Stimulated activated CD4-positive, alpha-beta T cell treated with anti-CD3 and anti-CD28 coated beads, Interleukin-2, amount 100 ng/mL, for 4 hours (primary cell): ENCODE measurements around the gene TPRG1L.
A peak's percentile ranks its signal among the peaks of the same experiment; 100 is the strongest.
"Not testable (repeated sequence)": the region's sequence is repeated elsewhere in the genome, so short reads cannot be mapped to it uniquely, and the experiment has no call there.

ENCODE experiments used
- DNase-seq: peaks from one replicate; pipeline ENCODE4 v3.0.0-alpha.2; 2020; ENCODE audit warnings: low read depth

TPRG1L gene

DNA sequence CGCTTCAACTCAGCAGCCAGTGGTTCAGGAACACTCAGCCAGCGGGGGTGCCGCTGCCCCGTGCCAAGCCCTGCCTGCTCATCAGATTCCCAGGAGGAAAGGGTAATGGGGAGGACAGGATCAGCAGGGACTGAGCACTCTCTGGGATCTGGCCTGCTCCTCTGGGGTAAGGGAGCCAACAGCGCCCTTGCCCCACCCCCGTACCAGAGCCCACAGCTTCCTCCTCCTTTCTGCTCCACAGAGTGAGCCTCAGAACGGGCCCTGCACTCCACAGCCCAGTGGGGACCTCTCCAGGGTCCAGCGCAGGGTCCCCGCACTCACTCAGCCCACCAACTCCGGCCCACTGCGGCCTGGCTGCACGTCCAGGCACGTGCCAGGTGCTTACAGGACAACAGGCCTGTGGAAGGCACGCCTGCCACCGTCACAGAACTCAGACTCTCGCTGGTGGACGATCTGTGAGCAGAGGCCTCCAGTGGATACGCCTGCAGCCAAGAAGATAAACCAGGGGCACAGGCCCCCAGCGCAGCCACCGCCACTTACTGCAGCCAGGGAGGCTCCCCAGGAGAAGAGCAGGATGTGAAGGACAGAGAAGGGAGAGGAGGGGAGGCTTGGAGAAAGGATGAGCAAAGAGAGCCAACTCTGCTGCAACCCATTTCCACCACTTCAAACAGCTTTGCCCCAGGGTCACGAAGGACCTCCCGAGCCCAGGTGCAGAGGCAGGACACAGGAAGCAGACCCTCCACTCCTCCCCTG is 15.6 kb upstream of the TPRG1L start:
- DNase-seq = no peak

DNA sequence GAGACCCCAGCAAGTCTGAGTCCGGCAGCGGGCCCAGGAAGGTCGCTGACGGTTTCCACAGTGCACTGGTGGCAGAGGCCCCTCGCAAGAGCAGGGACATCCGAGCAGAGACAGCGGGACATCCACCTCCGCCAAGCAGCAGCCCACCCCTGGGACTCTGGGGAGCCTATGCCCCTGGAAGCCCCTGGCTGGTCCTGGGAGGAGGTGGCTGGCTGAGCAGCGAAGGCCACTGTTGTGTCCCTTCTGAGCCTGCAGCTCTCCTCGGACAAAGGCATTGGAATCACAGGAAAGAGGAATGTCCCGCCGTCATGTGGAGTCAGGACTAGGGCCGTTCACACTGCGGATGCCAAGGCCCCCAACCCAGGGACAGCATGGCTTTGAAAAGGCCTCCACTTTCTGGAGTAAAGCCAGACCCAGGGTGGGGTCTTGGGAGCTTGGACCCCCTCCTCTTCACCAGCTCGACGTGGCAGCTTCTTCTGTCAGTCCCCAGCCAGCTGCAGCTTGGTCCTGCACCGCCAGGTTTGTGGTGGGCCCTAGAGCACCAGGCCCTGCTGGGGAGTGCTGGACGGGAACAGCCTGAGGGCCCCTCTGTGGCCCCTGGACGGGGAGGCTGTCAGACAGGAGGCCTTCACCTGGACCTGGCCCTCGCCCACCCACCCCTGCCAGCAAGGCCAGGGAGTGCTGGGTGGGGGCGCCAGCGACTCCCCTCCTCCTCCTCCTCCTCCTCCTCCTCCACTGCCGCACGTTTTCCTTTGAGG is 14.9 kb upstream of the TPRG1L start:
- no peak for DNase-seq

DNA sequence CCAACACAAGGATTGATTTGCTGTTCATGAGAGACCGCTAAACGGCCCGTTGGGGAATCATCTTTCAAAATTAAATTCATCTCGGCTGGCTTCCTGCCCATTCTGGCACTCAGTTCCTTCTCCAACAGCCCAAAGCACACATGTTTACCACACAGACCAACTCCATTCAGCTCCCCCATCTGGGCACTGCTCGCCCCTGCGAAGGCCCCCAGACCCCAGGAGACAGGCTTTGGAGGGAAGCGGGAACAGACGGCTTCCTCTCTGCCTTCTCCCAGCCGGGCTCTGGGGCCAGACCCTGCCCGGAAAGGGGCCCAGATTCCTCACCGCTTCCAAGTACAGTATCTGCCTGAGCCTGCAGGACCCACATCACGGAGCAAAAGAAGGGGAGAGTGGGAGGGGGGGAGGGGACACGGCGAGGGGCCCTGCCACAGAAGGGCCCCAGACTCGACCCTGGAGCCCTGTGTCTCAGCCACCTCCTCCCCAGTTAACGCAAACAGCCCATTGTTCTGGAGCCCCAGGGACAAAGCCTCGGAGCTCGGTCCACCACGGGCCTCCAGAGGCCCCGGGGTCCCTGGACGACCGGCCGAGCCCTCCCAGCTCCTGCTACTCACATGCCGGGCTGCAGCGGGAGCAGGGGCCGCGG is 14.2 kb upstream of the TPRG1L start:
- DNase-seq = no peak

DNA sequence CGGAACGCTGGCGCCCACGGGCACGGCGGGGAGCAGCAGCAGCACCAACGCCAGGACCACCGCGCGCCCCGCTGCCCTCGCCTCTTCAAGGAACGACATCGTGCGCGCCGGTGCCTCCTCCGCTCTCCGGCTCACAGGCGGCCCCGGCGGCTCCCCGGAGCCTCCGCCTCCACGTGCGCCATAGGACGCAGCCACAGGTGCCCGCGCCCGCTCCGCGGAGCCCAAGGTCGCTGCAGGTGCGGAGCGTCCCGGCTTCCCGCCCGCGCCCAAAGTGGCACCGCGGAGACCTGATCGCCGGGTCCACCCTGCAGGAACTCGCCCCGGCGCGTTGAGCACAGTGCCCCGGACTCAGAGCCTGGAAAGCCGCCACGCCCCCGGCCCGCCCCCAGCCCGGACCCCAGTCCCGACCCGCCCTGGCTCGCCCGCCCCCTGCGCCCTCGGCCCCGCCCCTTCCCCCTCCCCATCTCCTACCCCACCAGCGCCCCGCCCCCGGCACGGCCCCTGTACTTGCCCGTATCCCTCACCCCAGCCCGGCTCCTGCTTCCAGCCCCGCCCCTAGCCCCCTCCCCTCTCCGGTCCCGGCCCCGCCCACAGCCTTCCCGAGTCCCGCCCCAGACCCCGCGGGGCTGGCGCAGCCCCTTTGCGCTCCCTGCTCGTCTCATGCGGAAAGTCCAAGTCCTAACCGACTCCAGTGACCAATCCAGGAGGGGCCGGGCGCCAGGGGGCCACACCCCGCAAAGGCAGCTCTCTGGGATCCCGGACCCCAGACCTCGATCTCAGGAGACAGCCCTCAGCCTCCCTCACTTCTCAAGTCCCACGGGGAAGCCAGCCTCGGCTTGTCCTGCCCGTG is 13.4 kb upstream of the TPRG1L start, which contains the start of gene MEGF6:
Gene MEGF6 (minus strand): TSS at position 339 of the 850 bp plus-strand sequence. CDS start 240 bp downstream, at position 99.
- peak; percentile 64 for DNase-seq

- no peak for DNase-seq
Observed at GRCh38 chr1:3612123-3612522, 12.7 kb upstream of the TPRG1L start.

DNA sequence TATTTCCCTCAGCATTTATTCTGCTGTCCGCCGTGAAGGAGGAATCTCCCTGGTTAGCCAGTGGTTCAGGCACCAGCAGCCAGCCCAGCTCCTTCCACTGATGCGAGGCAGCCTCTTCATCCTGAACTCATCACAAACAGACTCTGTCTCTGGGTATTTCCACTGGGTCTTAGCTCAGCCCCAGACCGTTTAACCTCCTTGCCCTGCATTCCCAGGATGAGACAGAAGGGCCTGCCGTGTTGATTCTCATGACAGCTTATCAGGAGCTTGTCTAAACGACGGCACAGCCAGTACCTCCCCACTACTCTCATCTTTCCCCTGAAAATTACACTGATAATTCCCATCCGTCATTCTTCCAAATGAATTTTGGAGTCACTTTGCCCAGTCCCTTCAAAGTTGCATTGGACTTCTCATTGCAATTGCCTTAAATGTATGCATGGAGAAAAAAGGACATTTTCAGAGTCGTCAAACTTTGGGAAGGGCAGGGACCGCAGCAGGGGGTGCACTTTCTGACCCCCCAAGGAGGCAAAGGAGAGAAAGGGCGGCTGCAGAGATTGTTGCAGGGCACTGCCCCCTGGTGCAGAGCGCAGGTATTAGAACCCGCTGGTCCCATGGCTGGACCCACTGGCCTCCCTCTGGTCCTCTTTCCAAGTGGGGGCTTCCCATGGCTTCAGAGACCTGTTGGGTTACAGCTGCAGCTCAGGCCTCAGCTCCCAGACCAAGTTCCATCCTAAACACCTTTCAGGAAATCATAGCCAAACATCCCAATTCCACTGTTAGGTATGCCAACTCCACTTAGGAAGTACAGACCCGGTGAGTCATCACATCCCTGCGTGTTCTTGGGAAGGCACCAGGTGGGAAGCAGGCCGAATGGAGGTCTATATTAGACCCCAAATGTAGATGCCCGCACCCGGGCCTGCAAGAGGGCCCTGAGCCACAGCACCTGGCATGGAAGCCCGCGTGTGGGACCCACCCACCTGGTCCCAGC is 9.8 kb upstream of the TPRG1L start:
- DNase-seq = no peak

GRCh38 chr1:3616861-3617260 is 8.0 kb upstream of the TPRG1L start:
- DNase-seq = no peak

DNA sequence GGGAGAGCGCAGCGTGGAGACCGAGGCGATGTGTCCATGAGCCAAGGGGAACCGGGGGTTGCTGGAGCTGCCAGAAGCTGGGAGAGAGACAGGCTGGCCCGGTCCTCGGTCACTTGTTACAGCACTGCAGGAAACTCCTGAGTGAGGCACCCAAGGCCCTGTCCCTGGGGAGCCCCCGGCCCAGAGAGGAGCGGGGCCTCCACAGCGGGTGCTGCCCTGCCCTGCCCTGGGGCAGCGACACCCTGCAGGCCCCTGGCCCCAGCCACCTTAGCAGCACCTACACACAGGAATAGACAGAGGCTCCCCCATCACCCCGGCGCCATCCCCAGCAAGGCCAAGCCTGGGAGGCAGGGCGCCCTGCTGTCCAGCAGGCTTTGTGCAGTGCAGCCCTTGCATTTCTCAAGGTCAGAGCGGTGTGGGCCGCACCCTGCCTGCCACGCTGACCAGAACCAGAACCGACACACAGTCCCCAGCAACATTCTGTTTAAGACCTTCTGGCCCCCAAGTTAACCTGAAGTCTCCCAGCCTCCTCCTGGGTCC is 6.9 kb upstream of the TPRG1L start:
- no peak for DNase-seq

DNA sequence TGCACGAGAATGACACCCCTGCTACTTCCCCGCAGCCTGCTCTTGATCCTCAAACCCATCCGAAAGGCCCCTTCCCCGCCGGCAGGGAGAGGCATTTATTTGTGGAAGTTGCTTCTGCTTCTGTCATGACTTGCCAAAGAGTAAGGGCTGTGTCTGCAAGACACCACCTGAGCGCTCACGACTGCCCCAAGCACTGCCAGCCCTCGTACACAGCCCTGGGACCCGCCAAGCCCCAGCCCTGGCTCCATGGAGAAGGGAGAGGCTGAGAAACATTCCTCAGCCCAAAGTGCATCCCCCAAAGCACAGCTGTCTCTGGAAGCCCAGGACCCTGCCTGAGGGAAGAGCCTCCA is 6.3 kb upstream of the TPRG1L start:
- no peak for DNase-seq

DNA sequence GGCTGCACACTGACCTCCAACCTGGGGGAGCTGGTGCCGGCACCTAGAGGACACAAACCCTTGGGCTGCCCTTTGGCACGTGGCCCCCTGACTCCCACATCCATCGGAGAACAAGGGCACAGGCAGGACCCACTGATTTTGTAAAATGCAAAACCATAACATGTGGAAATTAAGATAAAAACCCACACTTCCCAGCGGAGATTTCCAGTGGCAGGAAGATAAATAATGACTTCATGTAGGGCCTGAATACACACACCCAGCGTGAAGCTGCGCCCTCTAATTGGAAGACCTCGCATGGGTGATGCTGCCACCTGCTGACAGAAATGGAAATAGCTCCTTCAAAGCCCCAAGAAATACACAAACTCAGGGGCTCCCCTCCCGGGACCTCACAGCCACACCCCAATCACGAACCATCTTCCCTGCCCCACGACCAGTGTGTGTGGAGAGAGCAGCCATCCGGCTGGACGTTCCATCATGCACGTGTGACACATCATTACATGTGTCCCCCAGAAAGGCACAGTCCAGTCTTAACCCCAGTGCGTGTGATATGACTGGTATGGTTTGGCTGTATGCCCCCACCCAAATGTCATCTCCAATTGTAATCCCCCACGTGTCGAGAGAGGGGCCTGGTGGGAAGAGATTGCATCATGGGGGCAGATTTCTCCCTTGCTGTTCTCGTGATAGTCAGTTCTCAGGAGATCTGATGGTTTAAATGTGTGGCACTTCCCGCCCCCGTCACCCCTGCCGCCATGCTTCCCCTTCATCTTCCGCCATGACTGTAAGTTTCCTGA is 5.7 kb upstream of the TPRG1L start:
- peak; percentile 62 for DNase-seq

DNA sequence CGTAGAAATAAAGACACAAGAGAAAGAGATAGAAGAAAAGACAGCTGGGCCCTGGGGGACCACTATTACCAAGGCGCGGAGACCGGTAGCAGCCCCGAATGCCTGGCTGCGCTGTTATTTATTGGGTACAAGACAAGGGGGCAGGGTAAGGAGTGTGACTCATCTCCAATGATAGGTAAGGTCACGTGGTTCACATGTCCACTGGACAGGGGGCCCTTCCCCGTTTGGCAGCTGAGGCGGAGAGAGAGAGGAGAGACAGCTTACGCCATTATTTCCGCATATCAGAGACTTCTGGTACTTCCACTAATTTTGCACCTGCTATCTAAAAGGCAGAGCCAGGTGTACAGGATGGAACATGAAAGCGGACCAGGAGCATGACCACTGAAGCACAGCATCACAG is 4.1 kb upstream of the TPRG1L start:
- no peak for DNase-seq

DNA sequence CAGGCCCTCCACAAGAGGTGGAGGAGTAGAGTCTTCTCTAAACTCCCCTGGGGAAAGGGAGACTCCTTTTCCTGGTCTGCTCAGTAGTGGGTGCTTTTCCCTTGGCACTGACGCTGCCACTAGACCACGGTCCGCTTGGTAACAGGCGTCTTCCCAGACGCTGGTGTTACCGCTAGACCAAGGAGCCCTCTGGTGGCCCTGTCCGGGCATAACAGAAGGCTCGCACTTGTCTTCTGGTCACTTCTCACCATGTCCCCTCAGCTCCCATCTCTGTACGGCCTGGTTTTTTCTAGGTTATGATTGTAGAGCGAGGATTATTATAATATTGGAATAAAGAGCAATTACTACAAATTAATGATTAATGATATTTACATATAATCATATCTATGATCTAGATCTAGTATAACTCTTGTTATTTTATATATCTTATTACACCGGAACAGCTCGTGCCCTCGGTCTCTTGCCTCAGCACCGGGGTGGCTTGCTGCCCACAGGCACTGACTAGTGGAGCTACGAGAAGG is 3.6 kb upstream of the TPRG1L start:
- not testable (repeated sequence) for DNase-seq

- DNase-seq = not testable (repeated sequence)
Observed at GRCh38 chr1:3622102-3622501, 2.7 kb upstream of the TPRG1L start.

- DNase-seq = no peak
Observed at GRCh38 chr1:3623441-3624199, 1.2 kb upstream of the TPRG1L start.

DNA sequence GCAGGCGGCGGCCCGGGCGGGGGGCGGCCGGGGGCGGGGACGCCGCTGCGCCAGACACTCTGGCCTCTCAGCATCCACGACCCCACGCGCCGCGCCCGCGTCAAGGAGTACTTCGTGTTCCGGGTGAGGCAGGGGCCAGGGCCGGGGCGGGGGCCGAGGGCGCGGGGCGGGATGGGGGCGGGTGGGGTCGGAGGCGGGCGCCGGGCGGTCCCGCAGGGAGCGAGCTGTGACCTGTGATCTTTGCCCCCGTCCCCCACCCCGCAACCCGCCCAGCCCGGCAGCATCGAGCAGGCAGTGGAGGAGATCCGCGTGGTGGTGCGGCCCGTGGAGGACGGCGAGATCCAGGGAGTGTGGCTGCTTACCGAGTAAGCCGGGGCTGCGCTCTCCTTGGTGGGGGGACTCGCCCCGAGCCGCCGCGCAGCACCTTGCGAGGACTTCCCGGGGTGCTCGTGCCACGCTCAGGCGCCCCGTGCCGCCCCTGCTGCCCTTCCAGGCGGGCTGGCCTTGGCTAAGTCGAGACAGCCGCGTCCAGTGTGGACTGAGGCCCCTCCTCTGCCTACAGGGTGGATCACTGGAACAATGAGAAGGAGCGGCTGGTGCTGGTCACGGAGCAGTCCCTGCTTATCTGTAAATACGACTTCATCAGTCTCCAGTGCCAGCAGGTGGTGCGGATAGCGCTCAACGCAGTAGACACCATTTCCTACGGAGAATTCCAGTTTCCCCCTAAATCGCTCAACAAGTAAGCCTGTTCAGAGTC is 514 bp downstream of the TPRG1L start:
- no peak for DNase-seq

DNA sequence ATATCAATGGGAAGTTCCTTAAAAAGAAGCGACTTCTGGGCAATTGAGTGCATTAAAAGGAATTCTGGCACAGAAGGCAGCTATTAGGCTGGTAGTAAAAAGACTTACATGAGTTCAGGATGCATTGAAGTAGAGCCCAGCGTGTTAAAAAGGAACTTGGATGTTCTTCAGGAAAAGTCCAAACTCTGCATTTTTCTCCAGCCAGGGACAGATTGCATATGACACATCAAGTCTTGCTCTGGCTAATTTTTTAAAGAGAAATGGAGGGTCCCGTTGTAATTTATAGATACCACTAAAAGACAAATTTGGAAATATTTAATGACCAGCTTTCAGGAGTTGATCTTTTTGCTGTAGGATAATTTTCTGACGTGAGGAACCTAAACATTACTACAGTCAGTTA is 1.2 kb downstream of the TPRG1L start:
- no peak for DNase-seq

DNA sequence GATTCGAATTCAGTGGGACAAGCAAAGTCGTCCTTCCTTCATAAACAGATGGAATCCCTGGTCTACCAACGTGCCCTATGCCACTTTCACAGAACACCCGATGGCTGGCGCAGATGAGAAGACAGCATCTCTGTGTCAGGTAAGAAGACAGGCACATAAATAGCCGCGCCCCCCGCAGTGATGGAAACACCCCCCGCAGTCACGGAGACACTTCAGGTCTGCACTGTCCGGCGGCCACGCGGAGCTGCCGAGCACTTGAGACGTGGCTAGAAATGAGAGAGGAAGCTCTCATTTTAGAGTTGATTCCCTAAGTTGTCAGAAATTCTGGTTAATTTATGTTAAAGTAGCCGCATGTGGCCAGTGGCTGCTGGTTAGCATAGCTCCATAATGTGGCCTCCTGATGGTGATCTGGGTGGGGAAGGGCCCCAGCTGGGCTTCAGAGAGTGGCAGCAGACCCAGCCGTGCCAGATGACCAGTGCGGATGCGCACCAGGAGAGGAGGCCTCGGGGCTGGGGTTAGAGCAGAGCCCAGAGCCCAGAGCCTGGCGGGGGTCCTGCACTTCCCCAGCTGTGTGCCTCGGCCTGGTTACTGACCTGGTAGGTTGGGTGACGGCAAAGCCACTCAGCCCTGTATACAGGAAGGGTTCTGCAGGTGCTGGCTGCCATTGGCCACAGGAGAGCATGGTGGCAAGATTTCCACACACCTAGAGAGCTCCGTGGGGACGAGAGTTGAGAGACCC is 2.9 kb downstream of the TPRG1L start:
- DNase-seq = no peak
